Endodermal cell (in vitro differentiated cells): ENCODE data around the gene PRDX4. TPM values are rescaled to one million over a fixed set of nuclear protein-coding genes. Genes with fewer than 3 reads are reported as not detected.

ENCODE experiments used
- DNase-seq: peaks from one replicate; pipeline ENCODE4 v3.0.0-alpha.2; 2017
- H3K27ac ChIP-seq: 2 replicates; pipeline ENCODE4 v1.5.1; 2013; ENCODE audit warnings: mild to moderate bottlenecking, low read depth, low read length, moderate library complexity
- H3K27me3 ChIP-seq: 2 replicates; pipeline ENCODE4 v1.6.1; 2013; ENCODE audit warnings: mild to moderate bottlenecking, low read length, moderate library complexity; ENCODE audit not compliant: insufficient read depth, control insufficient read depth, poor library complexity, severe bottlenecking
- H3K36me3 ChIP-seq: 2 replicates; pipeline ENCODE4 v1.7.0; 2013; ENCODE audit warnings: mild to moderate bottlenecking, low read length, moderate library complexity; ENCODE audit not compliant: control insufficient read depth, insufficient read depth
- H3K4me1 ChIP-seq: one replicate; pipeline ENCODE4 v1.7.0; 2013; ENCODE audit warnings: low read length; ENCODE audit not compliant: control insufficient read depth, insufficient read depth
- H3K4me3 ChIP-seq: 2 replicates; pipeline ENCODE4 v1.5.1; 2013; ENCODE audit warnings: mild to moderate bottlenecking, low read length, moderate library complexity
- H3K9ac ChIP-seq: 2 replicates; pipeline ENCODE4 v1.6.1; 2013; ENCODE audit warnings: mild to moderate bottlenecking, low read length, moderate library complexity; ENCODE audit not compliant: poor library complexity, severe bottlenecking; ENCODE audit errors: extremely low read depth
- H3K9me3 ChIP-seq: 2 replicates; pipeline ENCODE4 v1.6.1; 2013; ENCODE audit warnings: mild to moderate bottlenecking, low read length, moderate library complexity; ENCODE audit not compliant: control insufficient read depth
- H3K27ac Mint-ChIP-seq: 2 replicates; pipeline ENCODE4 v1.8.0; 2020; ENCODE audit warnings: mixed read lengths
- H3K27me3 Mint-ChIP-seq: 2 replicates; pipeline ENCODE4 v1.8.0; 2021; ENCODE audit warnings: mild to moderate bottlenecking, mixed read lengths; ENCODE audit not compliant: insufficient read depth
- H3K36me3 Mint-ChIP-seq: 2 replicates; pipeline ENCODE4 v1.8.0; 2020; ENCODE audit warnings: low read depth, mixed read lengths
- H3K4me1 Mint-ChIP-seq: 2 replicates; pipeline ENCODE4 v1.8.0; 2020; ENCODE audit warnings: mixed read lengths
- H3K4me3 Mint-ChIP-seq: 2 replicates; pipeline ENCODE4 v1.8.0; 2020; ENCODE audit warnings: mild to moderate bottlenecking, moderate library complexity, mixed read lengths
- H3K9me3 Mint-ChIP-seq: 2 replicates; pipeline ENCODE4 v1.8.0; 2020; ENCODE audit warnings: mild to moderate bottlenecking, mixed read lengths
- CTCF ChIP-seq: fragments of 200-600 bp; sonication (generic); conservative IDR thresholded peaks from 2 replicates; pipeline ENCODE4 v1.5.0; 2021; ENCODE audit warnings: antibody characterized with exemption, mild to moderate bottlenecking
- WGBS, 2 experiments: methylation state at CpG; one replicate each; pipeline versions ENCODE4 v1.1.5 to v1.1.7; 2013; ENCODE audit warnings: missing lambda C conversion rate in 2 of 2, mixed read lengths in 1 of 2; ENCODE audit not compliant: insufficient coverage in 1 of 2, insufficient read length in 1 of 2; 5-methylcytosine and 5-hydroxymethylcytosine counted together
- long read RNA-seq, 4 experiments: library from polyadenylated mRNA in 2 of 4; library from RNA in 1 of 4; library from capped mRNA in 1 of 4; stranded (forward) in 3 of 4; unstranded in 1 of 4; transcript quantifications; one replicate each; pipeline ENCODE4 v2.0.0, GENCODE V29; 2020 to 2021; ENCODE audit warnings: inconsistent platforms in 1 of 4
- polyA plus RNA-seq, 2 experiments: library from polyadenylated mRNA; stranded (reverse); fragments of 50-300 nt; gene quantifications; one replicate each; pipeline ENCODE4 v1.2.3, GENCODE V29; 2013
- total RNA-seq, 2 donors: library from RNA; stranded (reverse); fragmentation: NEBNext Ultra II Directional in 1 of 2; extraction: Animal tissue kit (Norgen Biotek cat#: 25700) in 1 of 2; gene quantifications; 2 replicates in 1 of 2; 3 replicates in 1 of 2; pipeline ENCODE4 v1.2.1, GENCODE V29; 2021

The PRDX4 gene
- 100 to 1,000 TPM; 128 to 241 TPM for total RNA-seq
- polyA plus RNA-seq (2013, experiment 1 of 2), result 129 TPM
- 130 TPM for polyA plus RNA-seq (2013, experiment 2 of 2)
- long read RNA-seq, experiment 1, transcript PRDX4-202 (7 exons, 1,005 nt), result major isoform, 72 of 100 reads
- long read RNA-seq, experiment 1, partial matches to known transcripts, result 5 of 100 reads
- long read RNA-seq, experiment 1, other reads (novel, unspliced or antisense), result 23 of 100 reads
- long read RNA-seq, experiment 2, transcript PRDX4-202 (7 exons, 1,005 nt), result major isoform, 192 of 196 reads
- long read RNA-seq, experiment 2, partial matches to known transcripts, result 0 of 196 reads
- long read RNA-seq, experiment 2, other reads (novel, unspliced or antisense), result 3 of 196 reads
- long read RNA-seq, experiment 3, transcript PRDX4-202 (7 exons, 1,005 nt), result major isoform, 461 of 469 reads
- long read RNA-seq, experiment 3, partial matches to known transcripts, result 1 of 469 reads
- long read RNA-seq, experiment 3, other reads (novel, unspliced or antisense), result 6 of 469 reads
- long read RNA-seq, experiment 4, transcript PRDX4-202 (7 exons, 1,005 nt), result major isoform, 453 of 458 reads
- long read RNA-seq, experiment 4, partial matches to known transcripts, result 0 of 458 reads
- long read RNA-seq, experiment 4, other reads (novel, unspliced or antisense), result 4 of 458 reads

GRCh38 chrX:23667239-23668177 is at the start of gene PRDX4:
PRDX4 (plus strand) TSS chrX:23667493; CDS start chrX:23667571, 78 bp downstream.
- 1% methylated on average over 61 of the region's 73 CpGs; no CpG with 5 or more reads in 1 of the 2 experiments for WGBS, 2 experiments
- H3K4me3 ChIP-seq, result peak within 1 kb of the TSS; percentile 93
- H3K36me3 Mint-ChIP-seq, result peaks cover 20% of the 10 kb centered on the region
- no peak within 1 kb of the TSS for H3K27ac ChIP-seq
- peaks cover 6% of the 10 kb centered on the region for H3K36me3 ChIP-seq
- peak within 1 kb of the TSS; percentile 68 for H3K9ac ChIP-seq
- H3K27ac Mint-ChIP-seq, result peak within 1 kb of the TSS; percentile 89
- H3K4me1 ChIP-seq, result no peaks in the 10 kb centered on the region
- H3K4me3 Mint-ChIP-seq, result peak within 1 kb of the TSS; percentile 70
- peak; percentile 96 for DNase-seq
- H3K9me3 Mint-ChIP-seq, result no peaks in the 10 kb centered on the region
- no peaks in the 10 kb centered on the region for H3K27me3 Mint-ChIP-seq
- no peaks in the 10 kb centered on the region for H3K27me3 ChIP-seq
- peaks cover 17% of the 10 kb centered on the region for H3K4me1 Mint-ChIP-seq
- no peak for TF ChIP-seq CTCF
- H3K9me3 ChIP-seq, result no peaks in the 10 kb centered on the region

GRCh38 chrX:23621621-23622265 is 45.5 kb upstream of the PRDX4 start:
- H3K9ac ChIP-seq, result no peak overlapping the region
- no peaks in the 10 kb centered on the region for H3K4me1 ChIP-seq
- H3K4me3 Mint-ChIP-seq, result no peak overlapping the region
- H3K4me1 Mint-ChIP-seq, result no peaks in the 10 kb centered on the region
- no peak overlapping the region for H3K27ac Mint-ChIP-seq
- H3K27me3 Mint-ChIP-seq, result no peaks in the 10 kb centered on the region
- no peak for DNase-seq
- WGBS, 2 experiments, result 94 to 100% methylated on average over 2 to 5 of the region's 5 CpGs
- no peaks in the 10 kb centered on the region for H3K36me3 ChIP-seq
- no peaks in the 10 kb centered on the region for H3K9me3 Mint-ChIP-seq
- no peak overlapping the region for H3K27ac ChIP-seq
- no peaks in the 10 kb centered on the region for H3K27me3 ChIP-seq
- no peak overlapping the region for H3K4me3 ChIP-seq
- H3K36me3 Mint-ChIP-seq, result no peaks in the 10 kb centered on the region
- no peak for TF ChIP-seq CTCF
- H3K9me3 ChIP-seq, result no peaks in the 10 kb centered on the region

GRCh38 chrX:23623797-23624196 is 43.5 kb upstream of the PRDX4 start:
- H3K27me3 Mint-ChIP-seq, result no peaks in the 10 kb centered on the region
- 91% methylated on average over 4 of the region's 4 CpGs; no CpG with 5 or more reads in 1 of the 2 experiments for WGBS, 2 experiments
- H3K4me3 ChIP-seq, result no peak overlapping the region
- H3K9ac ChIP-seq, result no peak overlapping the region
- TF ChIP-seq CTCF, result no peak
- no peaks in the 10 kb centered on the region for H3K9me3 ChIP-seq
- H3K36me3 Mint-ChIP-seq, result no peaks in the 10 kb centered on the region
- H3K4me3 Mint-ChIP-seq, result no peak overlapping the region
- no peaks in the 10 kb centered on the region for H3K36me3 ChIP-seq
- no peaks in the 10 kb centered on the region for H3K4me1 ChIP-seq
- no peaks in the 10 kb centered on the region for H3K9me3 Mint-ChIP-seq
- H3K4me1 Mint-ChIP-seq, result no peaks in the 10 kb centered on the region
- H3K27ac Mint-ChIP-seq, result no peak overlapping the region
- H3K27me3 ChIP-seq, result no peaks in the 10 kb centered on the region
- no peak for DNase-seq
- no peak overlapping the region for H3K27ac ChIP-seq
